ENCODE data around the gene ATG2A. TPM values are rescaled to one million over a fixed set of nuclear protein-coding genes. Genes with fewer than 3 reads are reported as not detected.
A peak's percentile ranks its signal among the peaks of the same experiment; 100 is the strongest.

Gene ATG2A
- total and polyA plus RNA-seq, 9 of the 15 experiments (the other 6 are each of a cell fraction or from before 2014, with no cell fraction given): 0.25 to 45.9 (median 5.2) TPM

GRCh38 chr11:64854534-64855502, 62.2 kb downstream of the ATG2A start (continued):
- TF ChIP-seq, protein P1, sequence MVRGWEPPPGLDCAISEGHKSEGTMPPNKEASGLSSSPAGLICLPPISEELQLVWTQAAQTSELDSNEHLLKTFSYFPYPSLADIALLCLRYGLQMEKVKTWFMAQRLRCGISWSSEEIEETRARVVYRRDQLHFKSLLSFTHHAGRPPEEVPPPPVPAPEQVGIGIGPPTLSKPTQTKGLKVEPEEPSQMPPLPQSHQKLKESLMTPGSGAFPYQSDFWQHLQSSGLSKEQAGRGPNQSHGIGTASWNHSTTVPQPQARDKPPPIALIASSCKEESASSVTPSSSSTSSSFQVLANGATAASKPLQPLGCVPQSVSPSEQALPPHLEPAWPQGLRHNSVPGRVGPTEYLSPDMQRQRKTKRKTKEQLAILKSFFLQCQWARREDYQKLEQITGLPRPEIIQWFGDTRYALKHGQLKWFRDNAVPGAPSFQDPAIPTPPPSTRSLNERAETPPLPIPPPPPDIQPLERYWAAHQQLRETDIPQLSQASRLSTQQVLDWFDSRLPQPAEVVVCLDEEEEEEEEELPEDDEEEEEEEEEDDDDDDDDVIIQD (CRISPR knock-in tag; IDR thresholded peaks at IDR 0.05): no peak
- TF ChIP-seq TCF7L2 (IDR thresholded peaks at IDR 0.05; ENCODE audit: low read depth, low read length): no peak
- TF ChIP-seq, protein P2, sequence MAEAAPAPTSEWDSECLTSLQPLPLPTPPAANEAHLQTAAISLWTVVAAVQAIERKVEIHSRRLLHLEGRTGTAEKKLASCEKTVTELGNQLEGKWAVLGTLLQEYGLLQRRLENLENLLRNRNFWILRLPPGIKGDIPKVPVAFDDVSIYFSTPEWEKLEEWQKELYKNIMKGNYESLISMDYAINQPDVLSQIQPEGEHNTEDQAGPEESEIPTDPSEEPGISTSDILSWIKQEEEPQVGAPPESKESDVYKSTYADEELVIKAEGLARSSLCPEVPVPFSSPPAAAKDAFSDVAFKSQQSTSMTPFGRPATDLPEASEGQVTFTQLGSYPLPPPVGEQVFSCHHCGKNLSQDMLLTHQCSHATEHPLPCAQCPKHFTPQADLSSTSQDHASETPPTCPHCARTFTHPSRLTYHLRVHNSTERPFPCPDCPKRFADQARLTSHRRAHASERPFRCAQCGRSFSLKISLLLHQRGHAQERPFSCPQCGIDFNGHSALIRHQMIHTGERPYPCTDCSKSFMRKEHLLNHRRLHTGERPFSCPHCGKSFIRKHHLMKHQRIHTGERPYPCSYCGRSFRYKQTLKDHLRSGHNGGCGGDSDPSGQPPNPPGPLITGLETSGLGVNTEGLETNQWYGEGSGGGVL (CRISPR knock-in tag; IDR thresholded peaks at IDR 0.05): no peak
- peak; percentile 73 for TF ChIP-seq DACH1 (IDR thresholded peaks at IDR 0.05; ENCODE audit: partially characterized antibody)
- 0 out of 2 replicates have a peak, but pooled peaks have one; percentile 9 for TF ChIP-seq ZKSCAN1 (IDR thresholded peaks at IDR 0.05; ENCODE audit: low read depth, low read length)
- TF ChIP-seq L3MBTL2 (IDR thresholded peaks at IDR 0.05): 0 out of 2 replicates have a peak, but pooled peaks have one; percentile 33
- TF ChIP-seq CBX8 (IDR thresholded peaks at IDR 0.05; ENCODE audit: borderline replicate concordance, extremely low read depth, low read depth, low read length, poor library complexity, severe bottlenecking): no peak
- TF ChIP-seq, protein P3, sequence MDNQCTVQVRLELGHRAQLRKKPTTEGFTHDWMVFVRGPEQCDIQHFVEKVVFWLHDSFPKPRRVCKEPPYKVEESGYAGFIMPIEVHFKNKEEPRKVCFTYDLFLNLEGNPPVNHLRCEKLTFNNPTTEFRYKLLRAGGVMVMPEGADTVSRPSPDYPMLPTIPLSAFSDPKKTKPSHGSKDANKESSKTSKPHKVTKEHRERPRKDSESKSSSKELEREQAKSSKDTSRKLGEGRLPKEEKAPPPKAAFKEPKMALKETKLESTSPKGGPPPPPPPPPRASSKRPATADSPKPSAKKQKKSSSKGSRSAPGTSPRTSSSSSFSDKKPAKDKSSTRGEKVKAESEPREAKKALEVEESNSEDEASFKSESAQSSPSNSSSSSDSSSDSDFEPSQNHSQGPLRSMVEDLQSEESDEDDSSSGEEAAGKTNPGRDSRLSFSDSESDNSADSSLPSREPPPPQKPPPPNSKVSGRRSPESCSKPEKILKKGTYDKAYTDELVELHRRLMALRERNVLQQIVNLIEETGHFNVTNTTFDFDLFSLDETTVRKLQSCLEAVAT (IDR thresholded peaks at IDR 0.05): peak in 1 of 2 experiments; percentile 89; a peak in 2 of 4 replicates
- TF ChIP-seq, protein P4, sequence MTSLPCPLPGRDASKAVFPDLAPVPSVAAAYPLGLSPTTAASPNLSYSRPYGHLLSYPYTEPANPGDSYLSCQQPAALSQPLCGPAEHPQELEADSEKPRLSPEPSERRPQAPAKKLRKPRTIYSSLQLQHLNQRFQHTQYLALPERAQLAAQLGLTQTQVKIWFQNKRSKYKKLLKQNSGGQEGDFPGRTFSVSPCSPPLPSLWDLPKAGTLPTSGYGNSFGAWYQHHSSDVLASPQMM (CRISPR knock-in tag; IDR thresholded peaks at IDR 0.05): no peak
- peak; percentile 57 for TF ChIP-seq NFIC (IDR thresholded peaks at IDR 0.05)
- TF ChIP-seq, protein P5, sequence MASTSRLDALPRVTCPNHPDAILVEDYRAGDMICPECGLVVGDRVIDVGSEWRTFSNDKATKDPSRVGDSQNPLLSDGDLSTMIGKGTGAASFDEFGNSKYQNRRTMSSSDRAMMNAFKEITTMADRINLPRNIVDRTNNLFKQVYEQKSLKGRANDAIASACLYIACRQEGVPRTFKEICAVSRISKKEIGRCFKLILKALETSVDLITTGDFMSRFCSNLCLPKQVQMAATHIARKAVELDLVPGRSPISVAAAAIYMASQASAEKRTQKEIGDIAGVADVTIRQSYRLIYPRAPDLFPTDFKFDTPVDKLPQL (IDR thresholded peaks at IDR 0.05; ENCODE audit: extremely low read depth, insufficient read length): no peak
- no peak for TF ChIP-seq TRIM28 (IDR thresholded peaks at IDR 0.05)
- TF ChIP-seq PHTF2 (CRISPR knock-in tag; IDR thresholded peaks at IDR 0.05): no peak
- TF ChIP-seq SNRNP70 (optimal IDR thresholded peaks at IDR 0.05; ENCODE audit: low read depth, low read length): no peak
- no peak for TF ChIP-seq PREB (CRISPR knock-in tag; IDR thresholded peaks at IDR 0.05)
- peak; percentile 39; the same call in 1 of the 2 replicates for TF ChIP-seq ZNF316 (IDR thresholded peaks at IDR 0.05)
- TF ChIP-seq SREBF2 (CRISPR knock-in tag; IDR thresholded peaks at IDR 0.05): no peak
- peak; percentile 73 for TF ChIP-seq CREM (IDR thresholded peaks at IDR 0.05; ENCODE audit: low read depth)
- peak; percentile 86 for TF ChIP-seq GATAD2A (IDR thresholded peaks at IDR 0.05)
- TF ChIP-seq SNIP1 (IDR thresholded peaks at IDR 0.05; ENCODE audit: low read depth): no peak
- no peak for TF ChIP-seq GTF2F1 (IDR thresholded peaks at IDR 0.05; ENCODE audit: low read depth, low read length)

All from K562 (cell line).